ENCODE data around the gene UBR2.

DNA sequence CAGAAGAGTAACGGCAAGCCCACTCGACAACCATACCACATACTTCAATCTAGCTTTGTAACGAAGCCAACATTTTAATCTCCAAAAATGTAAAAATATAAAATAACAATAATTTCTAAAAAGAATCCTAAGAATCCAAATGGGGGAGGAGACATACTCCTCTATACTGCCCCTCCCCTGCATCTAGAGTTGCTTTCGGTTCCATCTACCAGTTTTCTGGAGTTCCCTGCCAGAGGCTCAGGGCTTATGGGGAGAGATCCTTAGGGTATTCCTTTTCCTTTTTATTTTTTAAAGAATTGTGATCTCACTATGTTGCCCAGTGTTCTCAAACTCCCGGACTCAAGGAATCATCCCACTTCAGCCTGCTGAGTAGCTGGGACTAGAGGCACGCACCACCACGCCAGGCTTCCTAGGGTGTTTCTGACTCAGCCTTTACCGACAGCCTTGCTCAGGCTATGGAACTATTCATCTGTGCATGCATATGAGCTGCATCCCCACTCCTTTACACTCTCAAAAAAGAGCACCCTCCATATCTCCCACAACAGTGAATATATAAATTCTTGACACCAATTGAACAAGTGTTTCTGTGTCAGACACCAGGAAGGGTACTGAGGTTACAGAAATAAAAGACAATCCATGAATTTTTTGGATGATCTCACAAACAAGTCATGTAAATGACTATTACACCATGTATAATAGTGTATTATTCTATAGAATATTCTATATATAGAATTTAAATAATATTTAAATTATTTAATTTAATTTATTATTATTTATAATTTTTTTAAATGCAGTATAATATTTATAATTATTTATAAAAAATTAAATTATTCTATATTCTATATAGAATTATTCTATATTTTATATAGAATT, 40.7 kb upstream of the UBR2 start:
- TF ChIP-seq, protein P1, sequence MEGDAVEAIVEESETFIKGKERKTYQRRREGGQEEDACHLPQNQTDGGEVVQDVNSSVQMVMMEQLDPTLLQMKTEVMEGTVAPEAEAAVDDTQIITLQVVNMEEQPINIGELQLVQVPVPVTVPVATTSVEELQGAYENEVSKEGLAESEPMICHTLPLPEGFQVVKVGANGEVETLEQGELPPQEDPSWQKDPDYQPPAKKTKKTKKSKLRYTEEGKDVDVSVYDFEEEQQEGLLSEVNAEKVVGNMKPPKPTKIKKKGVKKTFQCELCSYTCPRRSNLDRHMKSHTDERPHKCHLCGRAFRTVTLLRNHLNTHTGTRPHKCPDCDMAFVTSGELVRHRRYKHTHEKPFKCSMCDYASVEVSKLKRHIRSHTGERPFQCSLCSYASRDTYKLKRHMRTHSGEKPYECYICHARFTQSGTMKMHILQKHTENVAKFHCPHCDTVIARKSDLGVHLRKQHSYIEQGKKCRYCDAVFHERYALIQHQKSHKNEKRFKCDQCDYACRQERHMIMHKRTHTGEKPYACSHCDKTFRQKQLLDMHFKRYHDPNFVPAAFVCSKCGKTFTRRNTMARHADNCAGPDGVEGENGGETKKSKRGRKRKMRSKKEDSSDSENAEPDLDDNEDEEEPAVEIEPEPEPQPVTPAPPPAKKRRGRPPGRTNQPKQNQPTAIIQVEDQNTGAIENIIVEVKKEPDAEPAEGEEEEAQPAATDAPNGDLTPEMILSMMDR (IDR thresholded peaks at IDR 0.05) = no peak
- no peak for TF ChIP-seq POLR2A (IDR thresholded peaks at IDR 0.05)

All from tibial nerve (tissue), 3 donors.